A549 treated with AZD2906 at 1 μM for 4 hours (cell line): ENCODE data around the gene RERG. TPM values are rescaled to one million over a fixed set of nuclear protein-coding genes. Genes with fewer than 3 reads are reported as not detected.

Source experiments
- total RNA-seq: library from RNA; stranded (reverse); fragments of 200-300 nt; extraction: Qiagen RNA extraction; gene quantifications from 5 replicates; pipeline ENCODE4 v1.2.3, GENCODE V29; 2022

Gene RERG
- 0.21 to 0.28 TPM (median 0.25 TPM) in 5 replicates for total RNA-seq

GRCh38 chr12:15220915-15221885 is at the start of gene RERG:
Gene RERG, minus strand, starts transcription at chr12:15221417. Its CDS starts 3,928 bp downstream, at chr12:15217489.

Other genes starting within 250 kb of the RERG start
- not detected in 5 replicates for gene PDE6H, start 248.4 kb downstream of the RERG start, total RNA-seq
- gene PTPRO, start 101.1 kb upstream of the RERG start, total RNA-seq = 0.03 to 0.07 TPM (median 0.05 TPM) in 5 replicates